Loucy (cell line): Measurements from ENCODE around the gene SUMO2.

Experiments used
- CTCF ChIP-seq: fragments of 200-600 bp; sonication (generic); conservative IDR thresholded peaks from 2 replicates; pipeline ENCODE4 v1.5.1; 2014; ENCODE audit warnings: mild to moderate bottlenecking, antibody characterized with exemption, low read length
- EZH2phosphoT487 ChIP-seq: fragments of 200-600 bp; IDR thresholded peaks from 2 replicates; pipeline ENCODE4 v1.6.1; 2018; ENCODE audit warnings: antibody characterized with exemption, mild to moderate bottlenecking, moderate library complexity, borderline replicate concordance

GRCh38 chr17:75146592-75146991 lies 36.2 kb downstream of the SUMO2 start:
- TF ChIP-seq CTCF (no peak), EZH2phosphoT487 (no peak)
